ENCODE measurements around the gene GUCA2A. TPM values are rescaled to one million over a fixed set of nuclear protein-coding genes. Genes with fewer than 3 reads are reported as not detected.

GUCA2A gene
- total RNA-seq, 1 donor from 2014 or later = 2.9 TPM

- peak; percentile 58 for DNase-seq (ENCODE audit: extremely low spot score, unreplicated experiment)
- no peaks in the 10 kb centered on the region for H3K36me3 Mint-ChIP-seq
- TF ChIP-seq CTCF (conservative IDR thresholded peaks at IDR 0.05) = no peak
- no peak overlapping the region for H3K27ac Mint-ChIP-seq
- H3K9me3 Mint-ChIP-seq = no peaks in the 10 kb centered on the region
- no peaks in the 10 kb centered on the region for H3K4me1 Mint-ChIP-seq (ENCODE audit: unreplicated experiment)
- H3K27me3 Mint-ChIP-seq = peaks cover 12% of the 10 kb centered on the region
- no peak overlapping the region for H3K4me3 Mint-ChIP-seq
These were observed 18.6 kb downstream of the GUCA2A start for GRCh38 chr1:42145764-42146625.

- Mint-ChIP-seq H3K36me3 (no peaks in the 10 kb centered on the region), H3K4me1 (ENCODE audit: unreplicated experiment) (no peaks in the 10 kb centered on the region), H3K9me3 (no peaks in the 10 kb centered on the region), H3K27me3 (peaks cover 12% of the 10 kb centered on the region), H3K4me3 (no peak overlapping the region), H3K27ac (no peak overlapping the region)
- peak; percentile 54 for DNase-seq (ENCODE audit: extremely low spot score, unreplicated experiment)
- no peak for TF ChIP-seq CTCF (conservative IDR thresholded peaks at IDR 0.05)
These were observed 19.2 kb downstream of the GUCA2A start for GRCh38 chr1:42145389-42145716.

GRCh38 chr1:42144711-42145388 is 19.7 kb downstream of the GUCA2A start:
- H3K27me3 Mint-ChIP-seq = peaks cover 7% of the 10 kb centered on the region
- DNase-seq (ENCODE audit: extremely low spot score, unreplicated experiment) = peak; percentile 44
- H3K9me3 Mint-ChIP-seq = no peaks in the 10 kb centered on the region
- TF ChIP-seq CTCF (conservative IDR thresholded peaks at IDR 0.05) = no peak
- H3K36me3 Mint-ChIP-seq = no peaks in the 10 kb centered on the region
- no peak overlapping the region for H3K27ac Mint-ChIP-seq
- H3K4me1 Mint-ChIP-seq (ENCODE audit: unreplicated experiment) = no peaks in the 10 kb centered on the region
- H3K4me3 Mint-ChIP-seq = no peak overlapping the region

- H3K4me1 Mint-ChIP-seq (ENCODE audit: unreplicated experiment) = no peaks in the 10 kb centered on the region
- no peak overlapping the region for H3K27ac Mint-ChIP-seq
- DNase-seq (ENCODE audit: extremely low spot score, unreplicated experiment) = peak; percentile 60
- H3K9me3 Mint-ChIP-seq = no peaks in the 10 kb centered on the region
- no peak for TF ChIP-seq CTCF (conservative IDR thresholded peaks at IDR 0.05)
- H3K27me3 Mint-ChIP-seq = peaks cover 10% of the 10 kb centered on the region
- H3K4me3 Mint-ChIP-seq = no peak overlapping the region
- no peaks in the 10 kb centered on the region for H3K36me3 Mint-ChIP-seq
These were observed 20.4 kb downstream of the GUCA2A start for GRCh38 chr1:42143896-42144710.

GRCh38 chr1:42142894-42143675 is 21.5 kb downstream of the GUCA2A start:
- Mint-ChIP-seq H3K36me3 (no peaks in the 10 kb centered on the region), H3K4me3 (no peak overlapping the region), H3K9me3 (no peaks in the 10 kb centered on the region), H3K4me1 (ENCODE audit: unreplicated experiment) (no peaks in the 10 kb centered on the region), H3K27me3 (peaks cover 10% of the 10 kb centered on the region), H3K27ac (no peak overlapping the region)
- peak; percentile 25 for DNase-seq (ENCODE audit: extremely low spot score, unreplicated experiment)
- no peak for TF ChIP-seq CTCF (conservative IDR thresholded peaks at IDR 0.05)

Data from type B pancreatic cell (in vitro differentiated cells).